GDM1 (cell line): ENCODE data around the gene AMPD2.

Source experiments
- DNase-seq: peaks from one replicate; lab custom pipeline; 2025; lab: John Stamatoyannopoulos, UW

The AMPD2 gene

GRCh38 chr1:109617291-109617801 is 2.3 kb upstream of the AMPD2 start:
- no peak for DNase-seq

GRCh38 chr1:109618661-109619575 is 719 bp upstream of the AMPD2 start:
- DNase-seq = no peak

DNA sequence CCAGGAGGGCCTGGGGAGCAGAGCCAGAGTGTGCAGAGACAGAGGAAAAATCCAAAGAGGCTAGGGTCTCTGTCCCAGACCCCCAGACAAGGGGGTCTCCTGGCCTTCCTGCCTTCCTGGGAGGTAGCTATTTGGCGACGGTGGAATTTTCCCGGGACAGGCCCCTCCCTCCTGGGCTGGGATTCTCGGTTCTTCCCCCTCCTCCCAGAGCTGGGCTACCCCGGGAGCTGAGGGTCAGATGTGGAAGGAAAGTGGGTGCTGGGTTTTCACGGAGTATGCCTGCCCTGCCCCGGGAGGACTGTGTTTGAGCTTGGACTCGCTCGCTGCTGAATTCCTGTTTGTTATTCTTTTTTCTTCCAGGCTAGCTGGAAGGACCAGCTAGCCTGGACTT is 759 bp downstream of the AMPD2 start:
- DNase-seq = no peak

DNA sequence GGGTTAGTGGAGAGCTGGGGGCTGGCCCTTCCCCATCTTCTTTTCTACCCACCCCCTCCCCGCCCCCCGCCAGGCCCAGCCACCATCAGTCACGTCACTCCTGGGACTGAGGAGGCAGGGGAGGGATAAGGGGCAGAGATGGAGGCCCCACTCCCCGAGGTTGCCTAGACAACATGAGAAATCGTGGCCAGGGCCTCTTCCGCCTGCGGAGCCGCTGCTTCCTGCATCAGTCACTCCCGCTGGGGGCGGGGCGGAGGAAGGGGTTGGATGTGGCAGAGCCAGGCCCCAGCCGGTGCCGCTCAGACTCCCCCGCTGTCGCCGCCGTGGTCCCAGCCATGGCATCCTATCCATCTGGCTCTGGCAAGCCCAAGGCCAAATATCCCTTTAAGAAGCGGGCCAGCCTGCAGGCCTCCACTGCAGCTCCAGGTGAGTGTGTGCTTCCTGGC is 1.2 kb downstream of the AMPD2 start:
- peak; percentile 97 for DNase-seq

GRCh38 chr1:109621379-109622136 is 1.9 kb downstream of the AMPD2 start:
- DNase-seq = no peak

DNA sequence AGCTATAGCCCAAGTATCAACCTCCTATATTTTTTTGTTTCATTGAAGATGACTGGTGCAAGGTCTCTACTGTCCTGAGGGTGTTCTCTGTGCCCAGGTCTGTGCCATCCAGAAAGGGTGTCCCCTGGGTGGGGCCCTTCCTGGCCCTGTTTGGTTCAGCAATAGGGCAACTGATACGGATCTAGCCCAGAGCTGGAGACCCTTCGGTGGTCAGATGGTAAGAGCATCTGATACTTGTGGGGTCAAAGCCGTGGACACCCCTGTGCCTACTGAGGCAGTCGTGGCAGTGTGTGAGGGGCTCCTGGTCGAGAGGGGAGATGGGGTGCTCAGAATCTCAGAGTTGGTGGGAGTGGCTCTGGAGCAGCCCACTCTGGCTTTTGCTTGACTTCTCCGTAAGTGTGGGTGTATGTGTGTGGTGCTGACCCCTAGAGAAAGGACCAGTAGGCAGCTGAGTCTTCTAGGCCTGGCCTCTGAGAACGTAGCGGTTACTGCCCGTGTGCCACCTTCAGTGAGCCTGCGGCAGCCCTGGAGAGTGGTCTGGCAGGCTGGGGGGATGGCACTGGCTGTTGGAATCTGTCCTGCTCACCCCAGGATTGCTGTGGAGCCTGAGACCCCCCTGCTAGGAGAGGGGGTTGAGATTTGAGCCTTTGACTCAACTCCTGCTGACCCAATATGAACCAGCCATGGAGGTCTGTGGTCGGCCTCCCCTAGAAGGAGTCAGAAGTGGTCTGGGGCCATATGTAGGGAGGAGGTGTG is 2.7 kb downstream of the AMPD2 start:
- DNase-seq = no peak

- DNase-seq = no peak
These were observed 3.3 kb downstream of the AMPD2 start for GRCh38 chr1:109622895-109623294.

GRCh38 chr1:109623601-109624161 is 4.0 kb downstream of the AMPD2 start:
- no peak for DNase-seq

DNA sequence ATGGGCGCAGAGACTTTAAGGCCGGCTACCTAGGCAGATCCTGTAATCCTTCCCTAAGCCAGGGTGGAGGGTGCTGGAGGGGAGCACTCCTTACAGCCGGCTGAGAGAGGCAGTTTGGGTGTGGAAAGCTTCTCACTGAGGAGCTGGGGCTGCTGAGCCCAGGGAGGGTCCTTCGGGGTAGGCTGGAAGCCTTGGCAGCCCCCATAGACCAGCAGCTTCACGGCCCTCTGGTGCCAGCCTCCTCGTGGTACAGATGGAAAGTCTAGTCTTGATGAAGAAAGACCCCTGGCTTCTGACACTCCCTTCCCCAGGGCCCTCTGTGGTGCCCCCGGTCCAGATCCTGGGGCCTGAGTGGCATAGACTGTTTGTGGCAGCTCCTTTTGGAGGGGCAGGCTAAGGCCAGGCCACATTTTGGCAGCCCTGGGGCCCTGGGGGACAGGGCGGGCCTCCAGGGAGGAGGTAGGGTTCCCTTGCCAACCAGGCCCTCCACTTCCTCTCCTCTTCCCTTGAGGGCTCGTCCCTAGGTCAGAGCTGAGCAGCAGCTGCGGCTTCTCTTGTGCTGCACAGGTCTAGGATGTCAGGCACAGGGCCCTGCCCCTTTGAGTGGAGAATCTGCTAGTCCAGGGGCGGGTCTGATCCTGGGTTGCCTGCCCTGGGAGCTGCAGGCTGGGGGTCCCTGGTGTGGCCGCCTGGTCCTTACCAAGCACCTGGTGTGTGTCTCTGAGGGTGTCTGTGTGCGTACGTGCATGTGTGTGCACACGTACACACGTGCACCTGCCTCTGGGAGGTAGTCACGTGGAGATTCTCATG is 4.8 kb downstream of the AMPD2 start:
- peak; percentile 47 for DNase-seq

GRCh38 chr1:109625176-109625575 is 5.5 kb downstream of the AMPD2 start:
- DNase-seq = no peak

- no peak for DNase-seq
These were observed 6.2 kb downstream of the AMPD2 start for GRCh38 chr1:109625601-109626560.

- no peak for DNase-seq
These were observed 7.2 kb downstream of the AMPD2 start for GRCh38 chr1:109626682-109627408.

DNA sequence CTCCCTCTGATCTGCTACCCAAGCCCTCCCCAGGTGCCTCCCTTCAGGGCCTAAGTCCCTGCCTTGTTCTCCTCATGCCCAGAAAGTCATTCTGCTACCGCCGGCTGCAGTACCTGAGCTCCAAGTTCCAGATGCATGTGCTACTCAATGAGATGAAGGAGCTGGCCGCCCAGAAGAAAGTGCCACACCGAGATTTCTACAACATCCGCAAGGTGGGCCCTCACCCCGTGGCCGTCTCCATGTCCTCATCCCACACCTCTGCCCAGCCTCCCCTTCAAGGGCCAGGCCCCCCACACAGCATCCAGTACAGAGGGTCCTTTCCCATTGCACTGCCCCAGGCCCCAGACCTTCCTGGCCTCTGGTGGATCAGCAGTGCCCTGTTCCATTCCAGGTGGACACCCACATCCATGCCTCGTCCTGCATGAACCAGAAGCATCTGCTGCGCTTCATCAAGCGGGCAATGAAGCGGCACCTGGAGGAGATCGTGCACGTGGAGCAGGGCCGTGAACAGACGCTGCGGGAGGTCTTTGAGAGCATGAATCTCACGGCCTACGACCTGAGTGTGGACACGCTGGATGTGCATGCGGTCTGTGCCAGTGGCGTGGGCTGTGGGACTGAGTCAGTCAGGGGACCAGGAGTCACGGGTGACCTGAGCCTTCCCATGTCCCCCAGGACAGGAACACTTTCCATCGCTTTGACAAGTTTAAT is 8.2 kb downstream of the AMPD2 start:
- DNase-seq = no peak

GRCh38 chr1:109628540-109629321 is 9.1 kb downstream of the AMPD2 start:
- DNase-seq = no peak

DNA sequence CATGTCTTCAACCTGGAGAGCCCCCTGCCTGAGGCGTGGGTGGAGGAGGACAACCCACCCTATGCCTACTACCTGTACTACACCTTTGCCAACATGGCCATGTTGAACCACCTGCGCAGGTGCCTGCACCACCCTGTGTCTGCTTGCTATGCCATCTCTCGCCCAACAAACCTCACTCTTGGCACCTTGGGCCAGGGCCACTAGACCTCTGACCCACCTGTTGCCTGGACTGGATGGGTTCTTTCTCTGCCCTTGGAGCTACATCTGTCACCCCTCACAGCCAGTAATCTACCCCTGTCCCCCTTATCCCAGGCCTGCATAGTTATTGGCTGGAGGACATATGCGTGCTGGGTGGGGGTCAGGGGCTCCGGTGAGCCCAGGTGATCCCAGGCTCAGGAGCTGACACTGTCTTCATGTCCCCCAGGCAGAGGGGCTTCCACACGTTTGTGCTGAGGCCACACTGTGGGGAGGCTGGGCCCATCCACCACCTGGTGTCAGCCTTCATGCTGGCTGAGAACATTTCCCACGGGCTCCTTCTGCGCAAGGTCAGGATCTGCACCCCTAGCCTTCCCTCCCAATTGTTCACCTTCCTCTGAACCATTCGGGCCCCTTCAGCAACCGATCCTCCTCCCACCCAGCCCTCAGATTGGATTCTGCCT is 9.9 kb downstream of the AMPD2 start:
- no peak for DNase-seq

DNA sequence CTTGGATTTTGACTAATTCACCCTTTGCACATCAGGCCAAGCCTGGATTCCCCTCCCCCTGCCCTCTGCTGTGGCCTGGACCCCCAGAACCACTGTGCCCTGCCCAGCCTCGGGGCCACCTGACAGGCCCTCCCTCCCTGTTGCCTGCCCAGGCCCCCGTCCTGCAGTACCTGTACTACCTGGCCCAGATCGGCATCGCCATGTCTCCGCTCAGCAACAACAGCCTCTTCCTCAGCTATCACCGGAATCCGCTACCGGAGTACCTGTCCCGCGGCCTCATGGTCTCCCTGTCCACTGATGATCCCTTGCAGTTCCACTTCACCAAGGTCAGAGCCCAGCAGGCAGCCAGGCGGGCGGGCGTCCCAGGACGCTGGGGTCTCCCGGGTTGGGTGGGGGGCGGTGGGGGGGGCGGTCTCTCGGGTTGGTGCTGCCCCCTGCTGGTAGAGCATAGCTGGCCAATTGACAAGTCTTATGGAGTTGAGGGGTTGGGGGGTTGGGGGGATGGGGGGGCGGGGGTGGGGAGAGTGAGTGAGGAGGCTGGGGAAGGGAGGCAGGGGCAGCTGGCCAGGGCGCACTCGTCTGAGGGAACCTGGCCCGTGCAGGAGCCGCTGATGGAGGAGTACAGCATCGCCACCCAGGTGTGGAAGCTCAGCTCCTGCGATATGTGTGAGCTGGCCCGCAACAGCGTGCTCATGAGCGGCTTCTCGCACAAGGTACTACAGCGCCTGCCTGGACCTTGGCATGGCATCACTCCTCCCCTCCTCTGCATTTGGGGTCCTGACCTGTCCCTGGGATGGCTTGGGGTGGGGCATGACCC is 10.7 kb downstream of the AMPD2 start:
- DNase-seq = no peak
